ENCODE data around the gene HSD17B2. TPM values are rescaled to one million over a fixed set of nuclear protein-coding genes. Genes with fewer than 3 reads are reported as not detected.

HSD17B2 gene
- polyA plus RNA-seq, 1 of the 3 experiments (the other 2 are of a cell fraction) = not detected

DNA sequence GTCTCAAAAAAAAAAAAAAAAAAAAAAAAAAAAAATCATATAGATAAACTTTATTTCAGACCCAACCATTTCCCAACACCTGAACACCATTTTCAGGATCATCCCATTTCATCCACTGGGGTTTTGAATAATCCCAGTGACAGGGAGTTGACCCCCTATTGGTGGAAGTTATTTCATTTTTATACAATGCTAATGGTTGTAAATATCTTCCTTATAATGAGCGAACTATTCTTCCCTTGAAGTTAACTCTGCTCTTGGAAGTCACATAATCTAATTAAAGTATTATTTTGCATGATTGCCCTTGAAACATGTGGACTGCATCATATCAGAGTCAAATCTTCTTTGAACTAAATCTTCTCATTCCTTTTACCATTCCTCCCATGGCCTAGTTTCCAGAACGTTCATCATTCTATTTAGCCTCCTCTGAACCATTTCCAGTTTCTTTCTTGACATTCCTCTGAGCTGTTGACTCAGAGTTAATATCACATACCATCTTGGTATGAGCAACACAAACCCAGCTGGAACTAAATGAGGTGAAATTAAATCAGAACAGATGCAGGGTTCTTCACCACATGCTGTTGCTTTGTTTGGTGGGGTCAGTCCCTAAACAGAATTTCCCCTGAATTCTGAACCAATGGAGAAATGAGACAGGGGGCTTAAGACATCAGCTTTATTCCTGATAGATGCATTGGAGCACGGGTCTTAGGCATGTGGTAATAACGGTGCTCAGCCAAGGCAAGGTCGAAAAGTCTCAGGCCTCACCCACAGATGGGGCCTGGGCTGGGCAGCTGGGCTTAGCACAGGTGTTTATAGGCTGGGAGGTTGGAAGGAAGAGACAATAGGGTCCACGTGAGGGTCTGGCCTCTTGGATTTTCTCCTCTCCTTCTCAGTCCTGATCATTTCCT, 8.9 kb downstream of the HSD17B2 start (continued):
- TF ChIP-seq EP300 (IDR thresholded peaks at IDR 0.05; ENCODE audit: borderline replicate concordance in 1 of 2, low read depth in 1 of 2, low read length in 1 of 2) = peak in 1 of 2 experiments; percentile 35; a peak in 1 of 4 replicates
- TF ChIP-seq RAD21 (IDR thresholded peaks at IDR 0.05; ENCODE audit: low read length) = no peak
- TF ChIP-seq RXRA (IDR thresholded peaks at IDR 0.05; ENCODE audit: borderline replicate concordance, low read depth) = no peak
- no peak for TF ChIP-seq GATA2 (CRISPR knock-in tag; IDR thresholded peaks at IDR 0.05)
- TF ChIP-seq YY1 (IDR thresholded peaks at IDR 0.05; ENCODE audit: low read depth) = no peak
- TF ChIP-seq SIN3A (IDR thresholded peaks at IDR 0.05; ENCODE audit: borderline replicate concordance, low read depth, low read length) = no peak
- TF ChIP-seq, protein P1, sequence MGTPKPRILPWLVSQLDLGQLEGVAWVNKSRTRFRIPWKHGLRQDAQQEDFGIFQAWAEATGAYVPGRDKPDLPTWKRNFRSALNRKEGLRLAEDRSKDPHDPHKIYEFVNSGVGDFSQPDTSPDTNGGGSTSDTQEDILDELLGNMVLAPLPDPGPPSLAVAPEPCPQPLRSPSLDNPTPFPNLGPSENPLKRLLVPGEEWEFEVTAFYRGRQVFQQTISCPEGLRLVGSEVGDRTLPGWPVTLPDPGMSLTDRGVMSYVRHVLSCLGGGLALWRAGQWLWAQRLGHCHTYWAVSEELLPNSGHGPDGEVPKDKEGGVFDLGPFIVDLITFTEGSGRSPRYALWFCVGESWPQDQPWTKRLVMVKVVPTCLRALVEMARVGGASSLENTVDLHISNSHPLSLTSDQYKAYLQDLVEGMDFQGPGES (IDR thresholded peaks at IDR 0.05; ENCODE audit: low read depth, low read length) = no peak
- TF ChIP-seq ELF1 (IDR thresholded peaks at IDR 0.05) = no peak
- TF ChIP-seq SMC3 (IDR thresholded peaks at IDR 0.05; ENCODE audit: low read depth, low read length) = no peak
- TF ChIP-seq, protein P2, sequence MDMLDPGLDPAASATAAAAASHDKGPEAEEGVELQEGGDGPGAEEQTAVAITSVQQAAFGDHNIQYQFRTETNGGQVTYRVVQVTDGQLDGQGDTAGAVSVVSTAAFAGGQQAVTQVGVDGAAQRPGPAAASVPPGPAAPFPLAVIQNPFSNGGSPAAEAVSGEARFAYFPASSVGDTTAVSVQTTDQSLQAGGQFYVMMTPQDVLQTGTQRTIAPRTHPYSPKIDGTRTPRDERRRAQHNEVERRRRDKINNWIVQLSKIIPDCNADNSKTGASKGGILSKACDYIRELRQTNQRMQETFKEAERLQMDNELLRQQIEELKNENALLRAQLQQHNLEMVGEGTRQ (IDR thresholded peaks at IDR 0.05; ENCODE audit: borderline replicate concordance, low read depth, low read length) = no peak

DNA sequence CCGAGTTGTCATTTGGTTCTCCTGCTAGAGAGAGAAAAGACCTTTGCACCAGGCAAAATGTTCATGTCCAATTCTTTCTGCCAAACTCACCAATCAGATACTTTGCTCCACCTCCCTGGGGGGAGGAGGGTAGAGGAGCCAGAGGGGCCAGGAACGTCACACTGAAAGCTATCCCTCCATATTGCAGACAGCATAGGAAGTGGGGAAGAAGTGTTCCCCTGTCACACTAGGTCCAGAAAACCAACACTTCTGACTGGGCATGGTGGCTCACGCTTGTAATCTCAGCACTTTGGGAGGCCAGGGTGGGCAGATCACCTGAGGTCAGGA, 9.5 kb downstream of the HSD17B2 start:
- no peak for DNase-seq
- WGBS (ENCODE audit: low lambda C conversion rate) = 17% methylated on average over 3 of the region's 3 CpGs
- TF ChIP-seq GABPA (IDR thresholded peaks at IDR 0.05; ENCODE audit: low read depth) (peak; percentile 45), POLR2AphosphoS5 (IDR thresholded peaks at IDR 0.05; ENCODE audit: low read depth, low read length) (no peak), MXI1 (IDR thresholded peaks at IDR 0.05; ENCODE audit: low read depth, low read length) (no peak), EP300 (IDR thresholded peaks at IDR 0.05; ENCODE audit: borderline replicate concordance in 1 of 2, low read depth in 1 of 2, low read length in 1 of 2) (no peak), TAF1 (IDR thresholded peaks at IDR 0.05; ENCODE audit: borderline replicate concordance, low read depth, low read length) (no peak), RAD21 (IDR thresholded peaks at IDR 0.05; ENCODE audit: low read length) (no peak), ELF1 (IDR thresholded peaks at IDR 0.05) (no peak), RXRA (IDR thresholded peaks at IDR 0.05; ENCODE audit: borderline replicate concordance, low read depth) (no peak)
- Histone ChIP-seq H3K79me2 (ENCODE audit: insufficient read depth) (no peaks in the 10 kb centered on the region), H3K4me3 (ENCODE audit: low read depth in 2 of 2, low read length in 1 of 2) (no peak overlapping the region), H3K4me1 (ENCODE audit: control insufficient read depth in 1 of 2, insufficient read depth in 2 of 2, low read depth in 1 of 2, low read length in 1 of 2) (peaks cover 0 to 6% of the 10 kb centered on the region in 2 experiments; a peak in 1 of 4 replicates), H3K9ac (no peak overlapping the region), H3K27ac (ENCODE audit: low read depth in 2 of 2, low read length in 1 of 2) (no peak overlapping the region), H4K20me1 (ENCODE audit: insufficient read depth) (no peaks in the 10 kb centered on the region), H3K4me2 (0 out of 2 replicates have a peak overlapping the region, but pooled peaks have one; percentile 2), H2AFZ (ENCODE audit: low read depth) (no peak overlapping the region; the same call in 1 of the 2 replicates), H3K36me3 (replicated peaks in 1 of 2; ENCODE audit: control insufficient read depth in 1 of 2, insufficient read depth in 2 of 2, low read length in 1 of 2) (no peaks in the 10 kb centered on the region), H3K9me3 (no peaks in the 10 kb centered on the region), H3F3A (replicated peaks; ENCODE audit: insufficient read depth) (no peaks in the 10 kb centered on the region), H3K27me3 (ENCODE audit: insufficient read depth) (peaks cover 28% of the 10 kb centered on the region; the same call in 1 of the 2 replicates), H3K9me2 (no peaks in the 10 kb centered on the region)
- CTCF ChIA-PET = interaction anchor here (0.8 kb wide), 1 partner anchor 8 kb away, joined by 3 read pairs; no protein-coding TSS in a partner anchor
- POLR2A ChIA-PET = no interaction called here

Data from SK-N-SH (cell line).